Endothelial cell (in vitro differentiated cells): ENCODE data around the gene FAM240A. TPM values are rescaled to one million over a fixed set of nuclear protein-coding genes. Genes with fewer than 3 reads are reported as not detected.

Experiments
- DNase-seq: peaks from one replicate; pipeline ENCODE4 v3.0.0; 2021; ENCODE audit warnings: low spot score
- H3K27ac Mint-ChIP-seq: one replicate; pipeline ENCODE4 v1.8.0; 2021; ENCODE audit warnings: mixed read lengths, inconsistent platforms; ENCODE audit not compliant: unreplicated experiment
- H3K27me3 Mint-ChIP-seq: one replicate; pipeline ENCODE4 v1.8.0; 2021; ENCODE audit warnings: mild to moderate bottlenecking, moderate library complexity, mixed read lengths, inconsistent platforms; ENCODE audit not compliant: unreplicated experiment
- H3K36me3 Mint-ChIP-seq: one replicate; pipeline ENCODE4 v1.8.0; 2021; ENCODE audit warnings: mild to moderate bottlenecking, low read depth, mixed read lengths, inconsistent platforms; ENCODE audit not compliant: unreplicated experiment
- H3K4me1 Mint-ChIP-seq: one replicate; pipeline ENCODE4 v1.8.0; 2021; ENCODE audit warnings: mild to moderate bottlenecking, mixed read lengths, inconsistent platforms; ENCODE audit not compliant: unreplicated experiment
- H3K4me3 Mint-ChIP-seq: one replicate; pipeline ENCODE4 v1.8.0; 2021; ENCODE audit warnings: mild to moderate bottlenecking, mixed read lengths, inconsistent platforms; ENCODE audit not compliant: unreplicated experiment
- H3K9me3 Mint-ChIP-seq: one replicate; pipeline ENCODE4 v1.8.0; 2021; ENCODE audit warnings: mixed read lengths, inconsistent platforms; ENCODE audit not compliant: unreplicated experiment
- CTCF ChIP-seq: fragments of 200-600 bp; sonication (generic); IDR thresholded peaks from one replicate; pipeline ENCODE4 v1.5.0; 2021; ENCODE audit warnings: antibody characterized with exemption; ENCODE audit not compliant: unreplicated experiment
- total RNA-seq: library from RNA; stranded (reverse); fragmentation: NEBNext Ultra II Directional; extraction: Animal tissue kit (Norgen Biotek cat#: 25700); gene quantifications from one replicate; pipeline ENCODE4 v1.2.1, GENCODE V29; 2021; ENCODE audit not compliant: unreplicated experiment

The FAM240A gene
- total RNA-seq, 1 donor from 2014 or later, result not detected

DNA sequence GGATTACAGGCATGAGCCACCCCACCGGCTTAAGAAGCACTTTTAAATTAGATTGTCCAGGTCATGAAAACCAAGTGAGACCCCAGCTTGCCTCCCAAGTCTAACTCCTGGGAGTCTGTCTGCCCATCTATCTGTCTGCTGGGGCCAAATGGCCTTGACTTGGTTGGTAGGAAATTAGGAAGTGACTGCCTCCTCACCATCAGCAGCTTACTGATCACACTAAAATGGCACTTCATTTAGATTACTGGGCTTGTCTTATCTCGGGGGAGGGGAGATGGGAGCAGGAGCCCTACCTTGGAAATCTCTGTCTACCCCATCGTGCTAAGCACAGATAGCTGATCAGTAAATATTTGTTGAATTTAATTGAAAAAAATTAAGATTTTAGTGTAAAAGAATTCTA, 40.6 kb upstream of the FAM240A start:
- TF ChIP-seq CTCF, result no peak
- DNase-seq, result no peak

GRCh38 chr3:46573701-46574100, 38.6 kb upstream of the FAM240A start:
- H3K36me3 Mint-ChIP-seq, result no peaks in the 10 kb centered on the region
- no peak overlapping the region for H3K27ac Mint-ChIP-seq
- H3K27me3 Mint-ChIP-seq, result peaks cover 1% of the 10 kb centered on the region
- no peak overlapping the region for H3K4me3 Mint-ChIP-seq
- no peaks in the 10 kb centered on the region for H3K9me3 Mint-ChIP-seq
- no peak for TF ChIP-seq CTCF
- H3K4me1 Mint-ChIP-seq, result peaks cover 31% of the 10 kb centered on the region
- no peak for DNase-seq

More for the DNA sequence above, 40.6 kb upstream of the FAM240A start:
- Mint-ChIP-seq H3K4me3 (no peak overlapping the region), H3K4me1 (peaks cover 21% of the 10 kb centered on the region), H3K36me3 (no peaks in the 10 kb centered on the region), H3K27me3 (peaks cover 1% of the 10 kb centered on the region), H3K9me3 (no peaks in the 10 kb centered on the region), H3K27ac (no peak overlapping the region)

- DNase-seq, result no peak
- Mint-ChIP-seq H3K36me3 (no peaks in the 10 kb centered on the region), H3K4me3 (no peak overlapping the region), H3K9me3 (no peaks in the 10 kb centered on the region), H3K27ac (no peak overlapping the region), H3K4me1 (peaks cover 36% of the 10 kb centered on the region), H3K27me3 (peaks cover 1% of the 10 kb centered on the region)
- no peak for TF ChIP-seq CTCF
These were observed 38.1 kb upstream of the FAM240A start for GRCh38 chr3:46574243-46574646.

- Mint-ChIP-seq H3K4me3 (no peak overlapping the region), H3K36me3 (no peaks in the 10 kb centered on the region), H3K27me3 (peaks cover 1% of the 10 kb centered on the region), H3K9me3 (no peaks in the 10 kb centered on the region), H3K27ac (no peak overlapping the region), H3K4me1 (peaks cover 42% of the 10 kb centered on the region)
- no peak for DNase-seq
- no peak for TF ChIP-seq CTCF
These were observed 37.3 kb upstream of the FAM240A start for GRCh38 chr3:46574881-46575576.

DNA sequence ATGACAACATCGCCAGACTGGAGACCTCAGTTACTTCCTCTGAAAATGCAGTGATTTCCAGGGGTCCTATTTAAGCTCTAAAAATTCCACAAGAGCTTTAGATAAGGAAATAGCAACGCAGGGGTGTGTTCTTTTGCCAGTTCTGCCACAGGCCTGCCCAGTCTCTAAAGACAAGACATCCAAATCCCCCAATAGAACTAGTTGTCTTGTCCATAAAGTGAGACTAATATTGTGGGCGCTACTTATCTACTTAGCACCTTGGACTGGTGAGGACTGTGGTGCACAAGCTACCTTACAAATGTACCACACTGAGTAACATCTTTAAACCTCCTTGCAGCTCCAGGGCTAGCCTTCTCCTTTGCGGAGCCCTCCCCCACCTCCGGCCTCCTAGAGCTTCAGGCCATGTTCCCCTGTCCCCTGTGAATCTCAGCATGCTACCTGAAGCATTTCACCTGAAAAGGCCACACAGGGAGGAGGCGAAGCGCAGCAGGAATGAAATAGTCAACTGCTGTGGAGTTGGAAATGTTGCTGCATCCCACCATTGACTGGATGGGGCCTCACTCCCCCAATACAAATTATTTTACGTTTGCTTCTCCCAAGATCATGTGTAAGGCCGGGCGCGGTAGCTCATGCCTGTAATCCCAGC, 36.6 kb upstream of the FAM240A start:
- no peaks in the 10 kb centered on the region for H3K36me3 Mint-ChIP-seq
- peaks cover 42% of the 10 kb centered on the region for H3K4me1 Mint-ChIP-seq
- H3K9me3 Mint-ChIP-seq, result no peaks in the 10 kb centered on the region
- H3K4me3 Mint-ChIP-seq, result no peak overlapping the region
- peaks cover 1% of the 10 kb centered on the region for H3K27me3 Mint-ChIP-seq
- no peak for DNase-seq
- H3K27ac Mint-ChIP-seq, result no peak overlapping the region
- no peak for TF ChIP-seq CTCF
